Neutrophil (primary cell): ENCODE data around the gene CD6.

Experiments used
- H3K27ac ChIP-seq: fragments of 200-600 bp; sonication (generic); 2 replicates; pipeline ENCODE4 v1.5.1; 2016; ENCODE audit warnings: mild to moderate bottlenecking, moderate library complexity
- H3K27me3 ChIP-seq: fragments of 200-600 bp; sonication (generic); 2 replicates; pipeline ENCODE4 v1.6.0; 2016; ENCODE audit warnings: mild to moderate bottlenecking
- H3K36me3 ChIP-seq: fragments of 200-600 bp; sonication (generic); 2 replicates; pipeline ENCODE4 v1.5.1; 2017
- H3K4me1 ChIP-seq, 2 experiments: fragments of 200-600 bp in 1 of 2; sonication (generic) in 1 of 2; 1 replicate in 1 of 2; 2 replicates in 1 of 2; pipeline versions ENCODE4 v1.5.1 to v1.6.1; 2013 to 2016; ENCODE audit warnings: low read depth in 1 of 2, low read length in 1 of 2, mild to moderate bottlenecking in 1 of 2, moderate library complexity in 1 of 2; ENCODE audit not compliant: control insufficient read depth in 1 of 2, insufficient read depth in 1 of 2
- H3K4me3 ChIP-seq, 2 experiments: fragments of 200-600 bp in 1 of 2; sonication (generic) in 1 of 2; 1 replicate in 1 of 2; 2 replicates in 1 of 2; pipeline ENCODE4 v1.5.1; 2013 to 2016; ENCODE audit warnings: low read depth in 1 of 2, low read length in 1 of 2, mild to moderate bottlenecking in 1 of 2, moderate library complexity in 1 of 2
- H3K9me3 ChIP-seq: fragments of 200-600 bp; sonication (generic); 2 replicates; pipeline ENCODE4 v1.5.1; 2016
- CTCF ChIP-seq: fragments of 200-600 bp; sonication (generic); IDR thresholded peaks from 2 replicates; pipeline ENCODE4 v1.5.1; 2016; ENCODE audit warnings: antibody characterized with exemption

CD6 gene

GRCh38 chr11:60954421-60954820 lies 17.1 kb upstream of the CD6 start:
- peak; percentile 31 for TF ChIP-seq CTCF
- Histone ChIP-seq H3K27me3 (peaks cover 42% of the 10 kb centered on the region), H3K27ac (peak overlapping the region; percentile 99), H3K36me3 (no peaks in the 10 kb centered on the region), H3K4me3 (peak overlapping the region; percentile 1 to 73), H3K4me1 (peaks cover 54 to 55% of the 10 kb centered on the region in 2 experiments), H3K9me3 (no peaks in the 10 kb centered on the region)

GRCh38 chr11:60955571-60955970 lies 15.9 kb upstream of the CD6 start:
- TF ChIP-seq CTCF = no peak
- Histone ChIP-seq H3K36me3 (no peaks in the 10 kb centered on the region), H3K4me1 (peaks cover 42 to 44% of the 10 kb centered on the region in 2 experiments), H3K27me3 (peaks cover 46% of the 10 kb centered on the region), H3K9me3 (no peaks in the 10 kb centered on the region), H3K27ac (peak overlapping the region; percentile 99), H3K4me3 (no peak overlapping the region)

- Histone ChIP-seq H3K27me3 (peaks cover 62% of the 10 kb centered on the region), H3K4me1 (peaks cover 40 to 41% of the 10 kb centered on the region in 2 experiments), H3K36me3 (no peaks in the 10 kb centered on the region), H3K4me3 (no peak overlapping the region), H3K9me3 (no peaks in the 10 kb centered on the region), H3K27ac (no peak overlapping the region)
- TF ChIP-seq CTCF = no peak
Measured at GRCh38 chr11:60957188-60957587, 14.3 kb upstream of the CD6 start.

GRCh38 chr11:60959431-60959830 lies 12.0 kb upstream of the CD6 start:
- Histone ChIP-seq H3K4me3 (no peak overlapping the region), H3K36me3 (no peaks in the 10 kb centered on the region), H3K9me3 (no peaks in the 10 kb centered on the region), H3K27ac (no peak overlapping the region), H3K4me1 (peaks cover 19 to 20% of the 10 kb centered on the region in 2 experiments), H3K27me3 (peaks cover 84% of the 10 kb centered on the region)
- no peak for TF ChIP-seq CTCF

- Histone ChIP-seq H3K4me1 (peaks cover 9 to 10% of the 10 kb centered on the region in 2 experiments), H3K27me3 (peaks cover 92% of the 10 kb centered on the region), H3K27ac (no peak overlapping the region), H3K4me3 (no peak overlapping the region), H3K36me3 (no peaks in the 10 kb centered on the region), H3K9me3 (no peaks in the 10 kb centered on the region)
- no peak for TF ChIP-seq CTCF
Measured at GRCh38 chr11:60960405-60960804, 11.1 kb upstream of the CD6 start.

- Histone ChIP-seq H3K4me3 (no peak overlapping the region), H3K27me3 (peaks cover 95% of the 10 kb centered on the region), H3K9me3 (no peaks in the 10 kb centered on the region), H3K4me1 (no peaks in the 10 kb centered on the region), H3K36me3 (no peaks in the 10 kb centered on the region), H3K27ac (no peak overlapping the region)
- TF ChIP-seq CTCF = no peak
Measured at GRCh38 chr11:60964801-60965200, 6.7 kb upstream of the CD6 start.
